NT2/D1 (cell line): ENCODE results near the gene DTNB.

ENCODE experiments used
- SUZ12 ChIP-seq: IDR thresholded peaks from 2 replicates; pipeline ENCODE4 v1.6.1; 2011; ENCODE audit not compliant: insufficient read length, insufficient read depth; ENCODE audit errors: extremely low read depth
- YY1 ChIP-seq: IDR thresholded peaks from 2 replicates; pipeline ENCODE4 v1.6.1; 2011; ENCODE audit not compliant: insufficient read length, insufficient read depth
- ZNF274 ChIP-seq: IDR thresholded peaks from 2 replicates; pipeline ENCODE4 v1.6.1; 2011; ENCODE audit warnings: mild to moderate bottlenecking, low read depth, low read length

DNA sequence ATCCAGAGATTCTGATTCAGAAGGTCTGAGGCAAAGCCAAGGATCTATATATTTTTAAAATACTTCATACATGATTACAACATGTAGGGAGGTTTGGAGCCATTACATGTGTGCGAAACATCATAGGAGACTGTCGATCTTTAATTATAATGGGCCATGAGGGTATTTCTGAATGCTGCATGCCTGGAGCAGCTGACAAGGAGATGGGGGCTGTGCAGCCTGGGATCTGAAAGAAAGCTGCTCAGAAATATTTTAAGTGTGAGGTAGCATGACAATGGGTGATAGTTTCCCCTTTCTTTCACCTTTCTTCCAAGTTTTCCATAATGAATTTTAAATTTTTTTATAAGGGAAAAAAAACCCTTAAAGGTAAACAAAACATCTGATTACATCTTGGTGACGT is 229.6 kb downstream of the DTNB start:
- TF ChIP-seq YY1 (no peak), ZNF274 (no peak), SUZ12 (no peak)
